Vagina (tissue), 2 donors: ENCODE measurements around the gene CDKN1B.

Experiments
- CTCF ChIP-seq, 3 experiments: fragments of 450-650 bp in 2 of 3; fragments of 200-600 bp in 1 of 3; sonication (generic) in 1 of 3; IDR thresholded peaks; one replicate each; pipeline ENCODE4 v1.5.1; 2017 to 2019; ENCODE audit warnings: antibody characterized with exemption in 3 of 3, mild to moderate bottlenecking in 2 of 3, moderate library complexity in 2 of 3
- POLR2A ChIP-seq, 2 donors: fragments of 450-650 bp; IDR thresholded peaks; one replicate each; pipeline ENCODE4 v1.6.1; 2017; ENCODE audit warnings: antibody characterized with exemption in 2 of 2, mild to moderate bottlenecking in 2 of 2, moderate library complexity in 2 of 2
- POLR2AphosphoS5 ChIP-seq, 2 donors: sonication (generic); formaldehyde crosslinking; IDR thresholded peaks; one replicate each; pipeline ENCODE4 v1.9.0; 2017; ENCODE audit warnings: antibody characterized with exemption in 2 of 2, mild to moderate bottlenecking in 2 of 2, low read depth in 1 of 2; ENCODE audit not compliant: insufficient read depth in 1 of 2

DNA sequence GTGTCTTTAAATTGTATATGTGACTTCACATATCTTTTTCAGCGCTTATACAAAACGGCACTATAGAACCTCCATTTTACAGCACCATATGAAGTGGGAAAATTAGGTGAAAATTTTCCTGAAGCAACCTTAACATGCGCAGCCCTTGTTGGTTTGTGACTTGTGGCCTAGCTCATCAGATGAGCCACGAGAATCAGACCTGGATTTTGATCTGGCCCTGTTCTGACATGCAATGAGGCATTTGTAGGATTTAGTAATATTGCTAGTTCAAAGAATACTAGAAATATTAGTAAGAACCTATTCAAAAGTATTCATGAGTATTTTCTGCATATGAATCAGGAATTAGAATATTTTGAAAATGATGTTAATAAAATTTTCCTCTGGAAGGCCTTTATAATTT lies 2.9 kb downstream of the CDKN1B start:
- no peak for TF ChIP-seq CTCF (IDR thresholded peaks at IDR 0.05)
- TF ChIP-seq POLR2A (IDR thresholded peaks at IDR 0.05) = no peak
- TF ChIP-seq POLR2AphosphoS5 (IDR thresholded peaks at IDR 0.05; ENCODE audit: insufficient read depth in 1 of 2, low read depth in 1 of 2) = no peak
